Loucy (cell line): ENCODE data around the gene TCEAL8.

Experiments used
- H2AFZ ChIP-seq: fragments of 200-600 bp; sonication (generic); 2 replicates; pipeline ENCODE4 v1.6.0; 2016; ENCODE audit warnings: antibody characterized with exemption, mild to moderate bottlenecking, low read length, moderate library complexity
- H3F3A ChIP-seq: fragments of 200-600 bp; 2 replicates; pipeline ENCODE4 v1.6.0; 2016; ENCODE audit warnings: antibody characterized with exemption, low read depth, mild to moderate bottlenecking
- H3K27me3 ChIP-seq: fragments of 200-600 bp; sonication (generic); 2 replicates; pipeline ENCODE4 v1.6.1; 2014; ENCODE audit warnings: low read length, mild to moderate bottlenecking; ENCODE audit not compliant: insufficient read depth, poor library complexity, severe bottlenecking
- H3K36me3 ChIP-seq: fragments of 200-600 bp; sonication (generic); 2 replicates; pipeline ENCODE4 v1.6.1; 2016; ENCODE audit warnings: low read length; ENCODE audit not compliant: insufficient read depth
- H3K4me1 ChIP-seq: fragments of 200-600 bp; sonication (generic); 2 replicates; pipeline ENCODE4 v1.5.1; 2014; ENCODE audit warnings: low read length, mild to moderate bottlenecking; ENCODE audit not compliant: insufficient read depth, poor library complexity, severe bottlenecking
- H3K4me2 ChIP-seq: fragments of 200-600 bp; sonication (generic); 2 replicates; pipeline ENCODE4 v1.6.0; 2014; ENCODE audit warnings: antibody characterized with exemption, low read length, low read depth, mild to moderate bottlenecking; ENCODE audit not compliant: poor library complexity, severe bottlenecking
- H3K4me3 ChIP-seq: fragments of 200-600 bp; sonication (generic); 2 replicates; pipeline ENCODE4 v1.5.1; 2014; ENCODE audit warnings: low read length, mild to moderate bottlenecking, mixed read lengths; ENCODE audit not compliant: poor library complexity, severe bottlenecking
- H3K79me2 ChIP-seq: fragments of 200-600 bp; sonication (generic); 2 replicates; pipeline ENCODE4 v1.6.1; 2014; ENCODE audit warnings: low read length; ENCODE audit not compliant: insufficient read depth
- H3K9ac ChIP-seq: fragments of 200-600 bp; sonication (generic); 2 replicates; pipeline ENCODE4 v1.6.0; 2014; ENCODE audit warnings: mild to moderate bottlenecking, low read depth, low read length, moderate library complexity; ENCODE audit not compliant: poor library complexity, severe bottlenecking
- H3K9me2 ChIP-seq: fragments of 200-600 bp; sonication (generic); replicated peaks from 2 replicates; pipeline ENCODE4 v1.6.1; 2016; ENCODE audit warnings: low read depth, low read length, mixed read lengths
- H3K9me3 ChIP-seq: fragments of 200-600 bp; sonication (generic); 2 replicates; pipeline ENCODE4 v1.6.1; 2014; ENCODE audit warnings: mild to moderate bottlenecking, antibody characterized with exemption, low read length, low read depth; ENCODE audit not compliant: insufficient read depth
- H4K20me1 ChIP-seq: fragments of 200-600 bp; sonication (generic); 2 replicates; pipeline ENCODE4 v1.6.0; 2014; ENCODE audit warnings: antibody characterized with exemption, low read length, mild to moderate bottlenecking; ENCODE audit not compliant: insufficient read depth, poor library complexity, severe bottlenecking
- EZH2phosphoT487 ChIP-seq: fragments of 200-600 bp; IDR thresholded peaks from 2 replicates; pipeline ENCODE4 v1.6.1; 2018; ENCODE audit warnings: antibody characterized with exemption, mild to moderate bottlenecking, moderate library complexity, borderline replicate concordance
- TF ChIP-seq, protein P1 (sequence below): fragments of 200-600 bp; sonication (generic); conservative IDR thresholded peaks from 2 replicates; pipeline ENCODE4 v1.5.1; 2014; ENCODE audit warnings: mild to moderate bottlenecking, antibody characterized with exemption, low read length

TCEAL8 gene

DNA sequence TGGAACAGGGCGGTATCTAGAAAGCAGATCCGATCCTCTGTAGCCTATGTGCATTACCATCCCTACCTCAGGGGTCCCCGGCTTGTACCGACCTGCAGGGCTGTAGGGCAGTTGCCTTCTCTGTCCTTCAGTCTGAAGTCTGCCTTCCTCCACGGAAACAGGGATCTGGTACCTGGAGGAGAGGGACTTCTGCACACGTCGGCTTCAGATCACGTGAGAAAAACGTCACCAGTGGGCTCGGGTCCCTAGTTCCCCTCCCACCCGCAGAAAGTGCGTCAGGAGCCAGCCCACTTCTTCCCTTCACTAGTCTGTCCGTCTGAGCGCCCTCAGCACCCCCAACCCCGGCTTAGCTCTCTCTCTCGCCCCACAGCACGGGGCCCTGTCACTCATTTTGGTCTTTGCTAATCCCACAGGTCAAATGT, 21.6 kb upstream of the TCEAL8 start, which contains the start of gene TCEAL5:
Gene TCEAL5, minus strand, starts transcription at position 170 of the 422 bp plus-strand sequence. CDS start 2,187 bp downstream, outside the sequence.
- Histone ChIP-seq H3K4me3 (no peak within 1 kb of the TSS), H2AFZ (no peak within 1 kb of the TSS), H3K79me2 (no peaks in the 10 kb centered on the region), H4K20me1 (no peaks in the 10 kb centered on the region), H3K27me3 (no peaks in the 10 kb centered on the region), H3K9me3 (no peaks in the 10 kb centered on the region), H3K9me2 (no peaks in the 10 kb centered on the region), H3K4me2 (no peak within 1 kb of the TSS), H3F3A (no peaks in the 10 kb centered on the region), H3K4me1 (no peaks in the 10 kb centered on the region), H3K9ac (no peak within 1 kb of the TSS), H3K36me3 (no peaks in the 10 kb centered on the region)
- TF ChIP-seq, protein P1, sequence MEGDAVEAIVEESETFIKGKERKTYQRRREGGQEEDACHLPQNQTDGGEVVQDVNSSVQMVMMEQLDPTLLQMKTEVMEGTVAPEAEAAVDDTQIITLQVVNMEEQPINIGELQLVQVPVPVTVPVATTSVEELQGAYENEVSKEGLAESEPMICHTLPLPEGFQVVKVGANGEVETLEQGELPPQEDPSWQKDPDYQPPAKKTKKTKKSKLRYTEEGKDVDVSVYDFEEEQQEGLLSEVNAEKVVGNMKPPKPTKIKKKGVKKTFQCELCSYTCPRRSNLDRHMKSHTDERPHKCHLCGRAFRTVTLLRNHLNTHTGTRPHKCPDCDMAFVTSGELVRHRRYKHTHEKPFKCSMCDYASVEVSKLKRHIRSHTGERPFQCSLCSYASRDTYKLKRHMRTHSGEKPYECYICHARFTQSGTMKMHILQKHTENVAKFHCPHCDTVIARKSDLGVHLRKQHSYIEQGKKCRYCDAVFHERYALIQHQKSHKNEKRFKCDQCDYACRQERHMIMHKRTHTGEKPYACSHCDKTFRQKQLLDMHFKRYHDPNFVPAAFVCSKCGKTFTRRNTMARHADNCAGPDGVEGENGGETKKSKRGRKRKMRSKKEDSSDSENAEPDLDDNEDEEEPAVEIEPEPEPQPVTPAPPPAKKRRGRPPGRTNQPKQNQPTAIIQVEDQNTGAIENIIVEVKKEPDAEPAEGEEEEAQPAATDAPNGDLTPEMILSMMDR, result no peak
- no peak for TF ChIP-seq EZH2phosphoT487

- Histone ChIP-seq H2AFZ (no peak overlapping the region), H3K4me2 (no peak overlapping the region), H3K4me3 (no peak overlapping the region)
Measured at GRCh38 chrX:103275947-103276567, 21.1 kb upstream of the TCEAL8 start.

DNA sequence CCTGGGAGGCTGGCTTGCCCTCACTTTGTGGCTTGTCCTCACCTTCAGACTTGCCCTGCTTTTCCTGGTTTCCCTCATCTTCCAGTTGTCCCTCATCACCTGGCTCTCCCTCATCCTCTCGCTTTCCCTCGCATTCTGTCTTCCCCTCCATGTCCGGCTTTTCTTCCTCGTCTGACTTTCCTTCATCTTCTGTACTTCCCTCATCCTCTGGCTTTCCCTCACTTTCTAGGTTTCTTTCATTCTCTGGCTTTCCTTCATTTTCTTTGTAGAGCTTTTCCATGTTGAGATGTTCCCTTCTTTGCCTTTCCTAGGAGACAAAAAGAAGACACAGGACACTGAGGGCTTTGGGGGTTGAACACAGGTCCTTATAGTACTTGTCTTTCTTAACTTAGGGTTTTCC, 19.3 kb upstream of the TCEAL8 start:
- TF ChIP-seq, protein P1, result no peak
- no peak for TF ChIP-seq EZH2phosphoT487
- no peaks in the 10 kb centered on the region for H3K79me2 ChIP-seq
- no peaks in the 10 kb centered on the region for H3K27me3 ChIP-seq
- no peak overlapping the region for H2AFZ ChIP-seq
- H3K9ac ChIP-seq, result no peak overlapping the region
- no peaks in the 10 kb centered on the region for H3K9me3 ChIP-seq
- no peak overlapping the region for H3K4me3 ChIP-seq
- no peaks in the 10 kb centered on the region for H3K4me1 ChIP-seq
- no peak overlapping the region for H3K4me2 ChIP-seq
- no peaks in the 10 kb centered on the region for H3K36me3 ChIP-seq
- no peaks in the 10 kb centered on the region for H3F3A ChIP-seq
- no peaks in the 10 kb centered on the region for H3K9me2 ChIP-seq
- H4K20me1 ChIP-seq, result no peaks in the 10 kb centered on the region

More at GRCh38 chrX:103275947-103276567, 21.1 kb upstream of the TCEAL8 start:
- H3K79me2 ChIP-seq, result no peaks in the 10 kb centered on the region
- H3K9me2 ChIP-seq, result no peaks in the 10 kb centered on the region
- no peaks in the 10 kb centered on the region for H4K20me1 ChIP-seq
- no peaks in the 10 kb centered on the region for H3K4me1 ChIP-seq
- H3F3A ChIP-seq, result no peaks in the 10 kb centered on the region
- H3K9me3 ChIP-seq, result no peaks in the 10 kb centered on the region
- H3K36me3 ChIP-seq, result no peaks in the 10 kb centered on the region
- TF ChIP-seq, protein P1, result no peak
- TF ChIP-seq EZH2phosphoT487, result no peak
- H3K9ac ChIP-seq, result no peak overlapping the region
- no peaks in the 10 kb centered on the region for H3K27me3 ChIP-seq
